ENCODE results near the gene HIVEP1. TPM values are rescaled to one million over a fixed set of nuclear protein-coding genes. Genes with fewer than 3 reads are reported as not detected.
A peak's percentile ranks its signal among the peaks of the same experiment; 100 is the strongest.

The HIVEP1 gene
- polyA plus RNA-seq, 3 donors = 1.7 to 8.7 (median 2.7) TPM

DNA sequence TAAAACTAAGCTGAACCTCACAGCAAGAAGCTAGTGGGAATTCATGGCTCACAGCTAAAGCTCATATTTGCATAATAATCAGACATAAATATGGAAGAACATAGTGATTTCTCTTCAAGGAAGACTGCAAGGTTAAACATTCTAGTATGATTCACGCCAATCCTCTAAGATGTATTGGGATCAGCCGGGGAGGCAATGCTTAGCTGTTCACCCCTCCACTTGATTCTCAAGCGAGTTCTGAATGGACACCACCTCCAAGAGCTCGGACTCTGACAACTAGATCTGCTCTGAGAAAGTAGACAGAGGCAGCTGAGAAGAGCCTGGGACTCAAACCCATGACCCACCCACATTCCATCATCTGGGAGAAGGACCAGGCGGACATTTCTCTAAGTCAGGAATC, 159.6 kb downstream of the HIVEP1 start:
- peaks cover 8% of the 10 kb centered on the region for H3K4me1 Mint-ChIP-seq
- WGBS (ENCODE audit: insufficient coverage) = 100% methylated on average over 4 of the region's 5 CpGs

DNA sequence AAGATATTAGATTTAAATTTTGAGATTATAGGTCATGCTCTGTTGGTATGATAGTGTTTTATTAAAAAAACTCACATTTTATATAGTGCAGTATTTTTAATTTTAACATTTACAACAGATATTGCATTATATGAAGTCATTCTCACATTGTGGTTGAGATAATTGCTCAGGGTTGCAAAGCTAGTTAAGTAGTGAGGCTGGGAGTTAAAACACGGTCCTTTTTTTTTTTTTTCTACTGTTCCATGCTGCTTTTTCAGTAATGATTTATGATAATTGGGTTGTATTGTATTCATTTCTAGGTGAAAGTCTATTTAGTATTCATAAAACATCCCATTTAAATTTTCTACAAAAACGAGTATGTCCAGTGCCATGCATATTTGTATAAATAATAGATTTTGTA, 160.5 kb downstream of the HIVEP1 start:
- Histone ChIP-seq H4K20me1 (ENCODE audit: insufficient read depth, low read length) (no peaks in the 10 kb centered on the region), H3K27me3 (ENCODE audit: control insufficient read depth in 2 of 2, insufficient read depth in 2 of 2, low read length in 2 of 2) (no peaks in the 10 kb centered on the region), H3K9ac (ENCODE audit: insufficient read depth, low read length, poor library complexity, severe bottlenecking) (no peak overlapping the region), H3K4me2 (replicated peaks; ENCODE audit: extremely low read depth, low read length, poor library complexity, severe bottlenecking) (no peak overlapping the region), H3K79me2 (ENCODE audit: insufficient read depth, low read length) (no peaks in the 10 kb centered on the region), H2AFZ (ENCODE audit: insufficient read depth, low read depth, low read length, poor library complexity, severe bottlenecking) (no peak overlapping the region), H3K36me3 (replicated peaks in 1 of 2; ENCODE audit: control insufficient read depth in 1 of 2, insufficient read depth in 2 of 2, low read length in 2 of 2) (no peaks in the 10 kb centered on the region), H3K27ac (ENCODE audit: low read depth in 1 of 2, low read length in 2 of 2) (no peak overlapping the region), H3K4me3 (replicated peaks in 1 of 3; ENCODE audit: low read depth in 2 of 3, low read length in 3 of 3) (no peak overlapping the region), H3K9me3 (replicated peaks in 1 of 2; ENCODE audit: control insufficient read depth in 1 of 2, insufficient read depth in 1 of 2, low read length in 2 of 2) (no peaks in the 10 kb centered on the region), H3K4me1 (ENCODE audit: control insufficient read depth in 1 of 2, insufficient read depth in 2 of 2, low read length in 2 of 2) (peaks cover 0 to 8% of the 10 kb centered on the region in 2 donors)
- Mint-ChIP-seq H3K4me3 (no peak overlapping the region), H3K36me3 (no peaks in the 10 kb centered on the region), H3K9me3 (peaks cover 0 to 4% (median 3%) of the 10 kb centered on the region in 7 donors), H3K27me3 (ENCODE audit: low read depth in 3 of 3) (peaks cover 0 to 5% (median 3%) of the 10 kb centered on the region in 3 donors), H3K4me1 (peaks cover 8% of the 10 kb centered on the region), H3K27ac (no peak overlapping the region)
- no peak for DNase-seq
- no CpG with 5 or more reads among the region's 2 CpGs for WGBS (ENCODE audit: insufficient coverage)
- TF ChIP-seq, protein P1, sequence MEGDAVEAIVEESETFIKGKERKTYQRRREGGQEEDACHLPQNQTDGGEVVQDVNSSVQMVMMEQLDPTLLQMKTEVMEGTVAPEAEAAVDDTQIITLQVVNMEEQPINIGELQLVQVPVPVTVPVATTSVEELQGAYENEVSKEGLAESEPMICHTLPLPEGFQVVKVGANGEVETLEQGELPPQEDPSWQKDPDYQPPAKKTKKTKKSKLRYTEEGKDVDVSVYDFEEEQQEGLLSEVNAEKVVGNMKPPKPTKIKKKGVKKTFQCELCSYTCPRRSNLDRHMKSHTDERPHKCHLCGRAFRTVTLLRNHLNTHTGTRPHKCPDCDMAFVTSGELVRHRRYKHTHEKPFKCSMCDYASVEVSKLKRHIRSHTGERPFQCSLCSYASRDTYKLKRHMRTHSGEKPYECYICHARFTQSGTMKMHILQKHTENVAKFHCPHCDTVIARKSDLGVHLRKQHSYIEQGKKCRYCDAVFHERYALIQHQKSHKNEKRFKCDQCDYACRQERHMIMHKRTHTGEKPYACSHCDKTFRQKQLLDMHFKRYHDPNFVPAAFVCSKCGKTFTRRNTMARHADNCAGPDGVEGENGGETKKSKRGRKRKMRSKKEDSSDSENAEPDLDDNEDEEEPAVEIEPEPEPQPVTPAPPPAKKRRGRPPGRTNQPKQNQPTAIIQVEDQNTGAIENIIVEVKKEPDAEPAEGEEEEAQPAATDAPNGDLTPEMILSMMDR (IDR thresholded peaks at IDR 0.05) = no peak
- intact Hi-C loops (cut with micrococcal nuclease) = no loop called here

More for the DNA sequence above, 159.6 kb downstream of the HIVEP1 start:
- no peak overlapping the region for H3K9ac ChIP-seq (ENCODE audit: insufficient read depth, low read length, poor library complexity, severe bottlenecking)
- Mint-ChIP-seq H3K9me3 (peaks cover 0 to 1% (median under 1%) of the 10 kb centered on the region in 7 donors), H3K4me3 (no peak overlapping the region), H3K27me3 (ENCODE audit: low read depth in 3 of 3) (peaks cover 0 to 5% (median 3%) of the 10 kb centered on the region in 3 donors), H3K36me3 (no peaks in the 10 kb centered on the region), H3K27ac (peak overlapping the region in 1 of 7 donors; percentile 12)
- H3K9me3 ChIP-seq (replicated peaks in 1 of 2; ENCODE audit: control insufficient read depth in 1 of 2, insufficient read depth in 1 of 2, low read length in 2 of 2) = no peaks in the 10 kb centered on the region
- H3K4me2 ChIP-seq (replicated peaks; ENCODE audit: extremely low read depth, low read length, poor library complexity, severe bottlenecking) = no peak overlapping the region
- H2AFZ ChIP-seq (ENCODE audit: insufficient read depth, low read depth, low read length, poor library complexity, severe bottlenecking) = no peak overlapping the region
- H3K36me3 ChIP-seq (replicated peaks in 1 of 2; ENCODE audit: control insufficient read depth in 1 of 2, insufficient read depth in 2 of 2, low read length in 2 of 2) = no peaks in the 10 kb centered on the region
- no peak overlapping the region for H3K27ac ChIP-seq (ENCODE audit: low read depth in 1 of 2, low read length in 2 of 2)
- H3K4me1 ChIP-seq (ENCODE audit: control insufficient read depth in 1 of 2, insufficient read depth in 2 of 2, low read length in 2 of 2) = peaks cover 0 to 8% of the 10 kb centered on the region in 2 donors
- H3K27me3 ChIP-seq (ENCODE audit: control insufficient read depth in 2 of 2, insufficient read depth in 2 of 2, low read length in 2 of 2) = no peaks in the 10 kb centered on the region
- no peaks in the 10 kb centered on the region for H3K79me2 ChIP-seq (ENCODE audit: insufficient read depth, low read length)
- TF ChIP-seq, protein P1 (IDR thresholded peaks at IDR 0.05) = no peak
- intact Hi-C loops (cut with micrococcal nuclease) = no loop called here
- H4K20me1 ChIP-seq (ENCODE audit: insufficient read depth, low read length) = no peaks in the 10 kb centered on the region
- no peak for DNase-seq
- no peak overlapping the region for H3K4me3 ChIP-seq (replicated peaks in 1 of 3; ENCODE audit: low read depth in 2 of 3, low read length in 3 of 3)
